ENCODE results near the gene CPO.
A peak's percentile ranks its signal among the peaks of the same experiment; 100 is the strongest.

The CPO gene

GRCh38 chr2:206974551-206974950 lies 35.2 kb downstream of the CPO start:
- no peak for DNase-seq (ENCODE audit: low read depth in 3 of 3)

- DNase-seq (ENCODE audit: low read depth in 3 of 3) = no peak
Observed at GRCh38 chr2:206978746-206979145, 39.4 kb downstream of the CPO start.

GRCh38 chr2:206979365-206979764 lies 40.0 kb downstream of the CPO start:
- DNase-seq (ENCODE audit: low read depth in 3 of 3) = no peak

DNA sequence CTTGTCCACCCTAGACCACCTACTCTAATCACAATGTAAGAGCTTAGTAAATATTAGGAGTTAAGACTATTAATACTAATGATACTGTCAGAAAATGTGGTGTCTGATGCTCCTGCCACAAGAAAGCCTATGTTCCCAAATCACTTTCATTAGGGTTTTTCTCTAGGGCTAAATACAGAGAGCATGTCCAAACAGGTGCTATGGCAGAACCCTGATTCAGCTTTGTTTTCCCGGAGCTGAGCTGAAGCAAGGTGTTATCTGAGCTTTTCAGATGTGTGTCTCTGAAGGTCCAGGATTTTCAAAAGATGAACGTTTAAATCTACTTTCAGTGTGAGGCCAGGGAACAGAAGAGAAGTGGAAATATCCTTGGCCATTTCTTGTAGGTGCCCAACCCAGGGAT lies 40.6 kb downstream of the CPO start:
- DNase-seq (ENCODE audit: low read depth in 3 of 3) = no peak

DNA sequence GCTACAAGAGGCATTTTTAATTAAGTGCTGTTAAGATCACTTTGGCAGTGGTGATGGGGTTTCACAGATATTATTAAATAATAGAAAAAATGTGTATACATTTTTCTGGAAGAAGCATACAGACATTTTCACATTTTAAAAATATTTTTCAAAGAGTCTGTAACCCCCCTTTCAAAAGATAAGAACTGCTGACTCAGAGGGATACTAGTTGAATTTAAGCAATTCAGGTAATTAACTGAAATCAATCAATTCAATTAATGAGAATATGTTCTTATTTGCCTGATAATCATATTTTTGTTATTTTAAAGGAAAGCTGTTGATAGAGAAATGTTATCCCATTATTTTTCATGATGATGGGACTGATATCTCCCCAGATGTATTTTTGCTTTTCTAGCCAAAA lies 41.1 kb downstream of the CPO start:
- DNase-seq (ENCODE audit: low read depth in 3 of 3) = no peak

GRCh38 chr2:206981086-206981674 lies 41.9 kb downstream of the CPO start:
- no peak for DNase-seq (ENCODE audit: low read depth in 3 of 3)

- DNase-seq (ENCODE audit: low read depth in 3 of 3) = peak in 2 of 3 experiments; percentile 10 to 16
Observed at GRCh38 chr2:206981739-206982340, 42.5 kb downstream of the CPO start.

- no peak for DNase-seq (ENCODE audit: low read depth in 3 of 3)
Observed at GRCh38 chr2:206982360-206982955, 43.1 kb downstream of the CPO start.

DNA sequence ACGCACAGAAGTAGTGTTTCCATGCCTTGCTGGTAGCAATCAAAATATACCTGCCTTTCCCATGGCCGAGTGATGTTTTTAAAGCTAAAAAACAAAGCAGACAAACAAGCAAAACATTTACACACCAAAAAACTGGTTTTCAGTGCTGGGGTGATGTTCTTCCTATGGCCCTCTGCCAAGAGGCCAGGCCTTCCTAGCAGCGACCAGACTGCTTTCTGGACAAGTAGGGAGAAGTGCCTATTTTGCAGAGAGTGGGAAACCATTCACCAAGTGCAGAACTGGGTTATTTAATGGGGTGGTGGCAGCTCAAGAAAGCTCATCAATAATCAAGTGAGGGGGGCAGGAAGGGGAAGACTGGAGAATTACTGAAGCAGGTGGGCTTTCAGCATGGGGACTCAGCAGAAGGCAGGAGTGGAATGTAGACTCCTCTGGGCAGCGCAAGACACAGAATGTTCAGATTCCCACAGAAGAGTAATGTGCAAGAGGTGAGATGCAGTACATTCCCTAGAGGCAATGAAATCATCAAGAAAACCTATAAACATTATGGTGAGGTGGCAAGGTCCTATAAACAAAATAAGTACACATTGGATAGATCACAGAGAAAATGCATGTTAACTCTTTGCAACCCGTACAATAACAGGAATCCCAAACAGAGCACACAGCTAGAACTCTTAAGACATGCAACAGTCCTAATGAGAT lies 44.0 kb downstream of the CPO start:
- DNase-seq (ENCODE audit: low read depth in 3 of 3) = no peak

DNA sequence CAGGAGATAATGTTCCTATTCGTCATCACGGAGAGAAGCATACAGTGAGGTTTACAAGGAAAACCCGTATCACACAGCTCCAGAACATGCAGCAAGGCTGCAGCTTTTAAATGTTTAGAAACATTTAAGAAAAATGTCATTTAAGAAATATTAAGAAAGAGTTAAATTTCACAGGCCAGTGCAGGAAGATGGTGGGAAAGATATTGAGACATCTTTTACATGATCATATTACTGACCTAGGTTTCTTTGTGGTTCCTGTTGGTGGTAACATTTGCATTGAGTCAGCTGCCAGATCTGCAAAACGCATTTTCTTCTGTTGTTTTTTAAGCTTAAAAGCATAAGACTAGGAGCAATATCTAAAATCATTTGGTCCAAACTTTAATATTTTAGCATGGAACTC lies 44.9 kb downstream of the CPO start:
- no peak for DNase-seq (ENCODE audit: low read depth in 3 of 3)

GRCh38 chr2:206986943-206987342 lies 47.6 kb downstream of the CPO start:
- DNase-seq (ENCODE audit: low read depth in 3 of 3) = no peak

DNA sequence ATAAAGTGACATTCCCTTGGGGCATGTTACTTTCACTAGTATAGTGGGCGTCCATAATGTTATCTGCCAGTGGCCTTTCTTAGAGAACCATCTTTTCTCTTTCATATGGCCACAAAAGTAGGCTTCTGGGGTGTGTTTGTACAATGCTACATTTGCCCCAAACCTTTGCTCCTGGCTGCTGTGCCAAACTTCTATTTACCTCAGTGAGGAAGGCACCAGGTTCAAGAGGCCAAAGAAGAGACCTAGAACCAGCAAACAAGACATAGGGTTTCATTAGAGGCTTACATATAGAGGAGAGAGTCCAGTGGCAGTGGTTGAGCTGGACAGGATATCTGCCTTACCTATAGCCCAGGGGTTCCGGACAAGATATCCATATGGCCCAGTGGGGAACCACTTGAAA lies 48.5 kb downstream of the CPO start:
- no peak for DNase-seq (ENCODE audit: low read depth in 3 of 3)

- DNase-seq (ENCODE audit: low read depth in 3 of 3) = no peak
Observed at GRCh38 chr2:206988884-206989283, 49.6 kb downstream of the CPO start.

DNA sequence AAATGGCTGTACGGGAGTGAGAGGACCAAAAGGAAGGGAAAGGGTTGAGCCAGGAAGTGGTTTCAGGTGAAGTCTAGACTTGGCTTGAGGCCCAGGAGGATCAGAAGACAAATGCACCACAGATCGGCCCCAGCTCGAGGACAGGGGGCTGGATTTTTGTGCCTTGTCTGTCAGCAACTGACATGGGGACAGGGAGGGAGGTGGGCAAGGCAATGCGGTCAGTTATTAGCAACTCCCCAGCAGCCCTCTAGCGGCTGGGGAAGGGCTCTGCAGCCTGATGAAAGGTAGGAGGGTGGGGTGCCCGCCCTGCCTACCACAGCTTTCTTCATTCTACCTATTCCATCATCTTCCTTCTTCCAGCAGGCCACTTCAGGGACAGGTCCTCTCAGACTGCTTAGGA lies 50.0 kb downstream of the CPO start:
- no peak for DNase-seq (ENCODE audit: low read depth in 3 of 3)

DNA sequence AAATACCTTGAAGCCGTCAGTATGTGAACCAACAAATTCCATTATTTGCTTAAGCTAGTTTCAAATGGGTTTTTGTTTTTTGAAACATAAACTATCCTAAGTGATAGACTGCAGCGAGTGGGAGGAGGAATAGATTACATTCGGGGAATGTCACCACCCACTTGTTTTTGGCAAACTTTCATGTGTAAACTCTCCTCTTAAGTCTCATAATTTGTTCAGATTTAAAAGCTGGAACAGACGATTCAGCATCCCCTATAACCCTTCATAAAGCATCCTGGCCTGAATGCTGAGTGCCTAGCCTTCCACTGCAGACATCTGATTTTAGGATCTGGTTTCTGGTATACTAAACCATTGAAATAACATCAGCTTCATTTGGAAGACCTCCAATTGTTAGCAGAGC lies 51.0 kb downstream of the CPO start:
- DNase-seq (ENCODE audit: low read depth in 3 of 3) = no peak

DNA sequence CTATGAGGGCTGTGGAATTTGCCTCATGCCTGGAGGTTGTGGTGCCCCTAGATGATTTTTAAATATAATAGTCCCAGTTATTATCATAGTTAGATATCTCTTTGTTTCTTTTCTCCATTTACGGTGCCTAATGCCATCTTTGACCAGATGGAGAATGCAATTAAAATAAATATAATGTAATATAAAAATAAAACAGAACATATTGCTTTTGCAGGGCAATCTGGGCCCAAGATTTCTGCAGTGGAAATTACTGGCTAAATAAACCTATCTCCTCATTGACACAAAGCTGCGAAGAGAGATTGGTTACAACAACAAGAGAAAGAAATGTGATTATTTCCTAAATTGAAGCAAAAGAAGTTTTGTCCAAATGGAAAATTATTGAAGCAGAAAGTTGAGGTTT lies 51.8 kb downstream of the CPO start:
- DNase-seq (ENCODE audit: low read depth in 3 of 3) = no peak

DNA sequence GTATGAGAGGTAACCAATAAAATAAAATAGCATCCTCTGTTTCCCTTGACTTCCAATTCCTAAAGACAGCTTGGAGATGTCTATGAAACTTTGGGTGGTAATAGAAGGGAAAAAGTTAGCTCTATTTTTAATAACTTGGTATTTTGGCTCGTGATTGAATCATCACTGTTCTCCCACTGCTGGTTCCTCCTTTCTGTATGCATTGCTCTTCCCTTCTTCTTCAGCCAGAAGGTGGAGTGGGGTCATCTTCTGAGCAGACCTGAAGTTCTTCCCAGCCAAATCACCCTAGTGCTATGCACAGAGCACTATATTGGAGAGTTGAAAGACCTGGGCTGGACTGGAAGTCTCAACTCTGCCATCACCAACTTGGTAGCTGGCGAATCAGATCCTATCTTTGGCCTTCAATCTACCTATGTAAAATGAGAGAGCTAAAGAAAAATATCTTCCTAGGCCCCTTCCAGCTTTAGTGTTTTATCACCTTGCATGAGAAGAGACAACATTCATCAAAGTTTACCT lies 54.1 kb downstream of the CPO start:
- DNase-seq (ENCODE audit: low read depth in 3 of 3) = no peak

DNA sequence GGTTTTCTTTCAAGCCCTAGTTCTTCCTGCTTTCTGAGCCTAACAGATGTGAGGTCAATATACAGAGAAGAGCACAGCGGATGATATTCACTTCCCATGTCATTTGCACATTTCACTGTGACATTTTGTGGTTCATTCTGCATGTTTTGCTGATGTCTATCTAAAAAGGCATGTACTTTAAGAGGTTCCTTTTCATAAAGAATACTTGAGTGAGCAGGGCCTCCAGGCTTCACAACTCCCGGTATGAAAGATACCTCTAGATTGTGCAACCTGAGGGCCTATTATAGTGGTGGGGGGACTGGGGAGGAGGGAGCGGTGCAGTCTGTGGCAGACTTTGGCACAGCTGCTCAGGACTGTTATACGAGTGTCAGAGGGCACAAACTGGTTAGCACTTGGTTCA lies 54.6 kb downstream of the CPO start:
- no peak for DNase-seq (ENCODE audit: low read depth in 3 of 3)

DNA sequence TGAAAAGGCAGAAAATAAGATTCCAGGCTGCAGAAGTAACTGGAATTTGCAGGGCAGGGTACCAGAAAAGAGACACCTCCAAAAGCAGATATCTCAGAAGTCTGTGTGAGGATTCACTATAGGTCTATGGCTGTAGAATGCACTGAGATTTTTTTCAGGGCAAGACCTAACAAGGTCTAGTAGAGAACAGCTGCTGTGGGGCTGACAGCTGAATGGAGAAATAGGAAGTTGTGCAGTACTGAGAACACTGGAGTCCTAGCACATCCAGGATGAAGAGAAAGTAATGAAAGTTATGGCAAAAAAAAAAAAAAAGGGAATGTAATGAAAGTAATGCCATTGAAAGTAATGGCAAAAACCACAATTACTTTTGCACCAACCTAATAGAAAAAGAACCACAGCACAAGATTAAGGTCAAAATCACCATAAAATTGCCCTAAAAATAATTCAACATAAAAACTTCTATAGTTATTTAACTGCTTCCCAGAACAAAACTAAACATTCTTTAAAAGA lies 57.3 kb downstream of the CPO start:
- no peak for DNase-seq (ENCODE audit: low read depth in 3 of 3)

DNA sequence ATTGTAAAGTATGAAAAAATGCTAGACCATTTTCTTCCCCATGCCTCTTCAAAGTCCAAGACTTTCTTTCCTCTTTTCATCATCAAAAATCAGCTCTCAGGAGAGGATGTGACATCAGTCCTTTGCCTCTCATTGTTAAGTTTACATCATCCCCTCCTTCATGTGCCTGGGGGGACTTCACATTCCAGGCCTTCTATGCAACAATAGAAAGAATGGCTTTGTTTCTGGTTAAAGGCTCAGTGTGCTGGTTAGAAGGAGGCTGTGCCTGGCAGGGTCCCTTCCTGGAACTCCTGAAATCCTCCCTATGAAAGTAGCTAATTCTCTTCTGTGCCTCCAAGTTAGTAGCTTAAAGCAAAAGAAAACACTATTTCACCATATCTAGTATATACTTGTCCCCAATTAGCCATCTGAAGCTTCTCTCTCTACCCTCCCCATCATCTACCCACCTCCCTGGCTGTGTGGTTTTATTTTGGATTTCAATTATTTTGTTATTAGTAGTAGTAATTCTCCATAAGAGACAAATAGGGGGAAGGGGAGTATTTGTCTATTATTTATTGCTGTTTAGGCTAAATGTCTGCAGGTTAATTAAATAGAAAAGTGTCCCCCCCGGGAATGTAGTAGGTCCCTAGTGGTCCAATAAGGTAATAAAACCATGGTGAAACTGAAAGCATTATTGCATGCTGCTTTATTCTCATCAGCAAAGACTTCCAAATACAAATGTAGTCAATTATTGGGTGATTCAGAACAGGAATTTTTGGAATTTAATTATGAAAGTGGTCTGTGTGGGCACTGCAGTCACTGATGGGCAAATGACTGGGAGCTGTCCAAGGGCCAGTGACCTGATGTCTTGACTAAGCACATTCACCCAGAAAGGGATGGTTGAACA lies 69.0 kb downstream of the CPO start:
- DNase-seq (ENCODE audit: low read depth in 3 of 3) = no peak

DNA sequence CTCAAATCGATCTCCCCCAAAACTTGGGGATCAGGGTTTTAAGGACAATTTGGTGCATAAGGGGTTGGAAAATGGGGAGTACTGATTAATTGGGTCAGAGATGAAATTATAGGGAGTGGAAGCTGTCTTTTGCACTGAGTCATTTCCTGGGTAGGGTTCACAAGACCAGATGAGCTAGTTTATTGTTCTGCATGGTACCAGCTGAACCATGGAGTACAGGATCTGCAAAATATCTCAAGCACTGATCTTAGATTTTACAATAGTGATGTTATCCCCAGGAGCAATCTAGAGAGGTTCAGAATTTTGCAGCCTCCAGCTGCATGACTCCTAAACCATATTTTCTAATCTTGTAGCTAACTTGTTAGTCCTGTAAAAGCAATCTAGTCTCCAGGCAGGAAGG lies 73.1 kb downstream of the CPO start:
- no peak for DNase-seq (ENCODE audit: low read depth in 3 of 3)

- no peak for DNase-seq (ENCODE audit: low read depth in 3 of 3)
Observed at GRCh38 chr2:207014424-207014823, 75.1 kb downstream of the CPO start.
